ENCODE results near the gene AK8.
"Not testable (repeated sequence)": the region's sequence is repeated elsewhere in the genome, so short reads cannot be mapped to it uniquely, and the experiment has no call there.

Gene AK8

DNA sequence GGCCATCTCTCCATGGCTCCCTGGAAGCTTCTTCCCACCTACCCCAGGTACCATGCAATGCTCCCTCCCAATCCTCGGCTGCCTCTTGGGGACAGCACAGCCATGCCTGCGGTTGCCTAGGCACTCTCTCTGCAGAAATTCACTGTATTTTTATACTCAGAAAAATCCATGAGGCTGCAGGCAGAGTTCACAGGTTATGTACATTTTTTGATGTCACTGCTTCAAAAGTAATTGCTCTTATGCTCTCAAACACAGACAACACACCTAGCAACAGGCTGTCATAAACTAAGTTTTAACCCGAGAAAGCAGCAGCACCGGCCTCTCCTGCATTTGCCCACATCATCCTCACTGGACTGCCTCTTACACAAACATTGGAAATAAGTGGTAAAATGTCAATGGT lies 102.4 kb downstream of the AK8 start:
- no peak for FAIRE-seq
- TF ChIP-seq CTCF (IDR thresholded peaks at IDR 0.05; ENCODE audit: insufficient read depth, missing control alignments): no peak

DNA sequence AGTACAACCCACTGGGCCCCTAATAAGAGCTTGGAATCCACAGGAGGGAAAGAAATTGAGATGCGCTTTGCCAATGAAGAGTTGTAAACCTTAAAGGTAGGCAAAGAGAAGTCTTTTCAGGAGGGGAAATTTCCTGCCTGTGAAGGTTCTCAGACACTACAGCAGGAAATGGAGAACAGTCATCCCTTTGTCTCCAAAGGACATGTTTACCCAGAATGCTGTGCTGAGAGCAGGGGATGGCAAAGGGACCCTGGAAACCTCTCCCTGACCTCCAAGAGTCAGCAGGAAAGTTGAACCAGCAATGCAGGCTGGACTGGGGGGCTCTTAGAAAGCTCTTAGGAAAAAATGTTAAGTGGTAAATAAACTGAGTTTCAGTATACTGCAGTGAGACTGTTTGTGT lies 103.2 kb downstream of the AK8 start:
- FAIRE-seq: no peak
- TF ChIP-seq CTCF (IDR thresholded peaks at IDR 0.05; ENCODE audit: insufficient read depth, missing control alignments): no peak

More for the DNA sequence above, 102.4 kb downstream of the AK8 start:
- DNase-seq (ENCODE audit: insufficient read length, low spot score): no peak

DNA sequence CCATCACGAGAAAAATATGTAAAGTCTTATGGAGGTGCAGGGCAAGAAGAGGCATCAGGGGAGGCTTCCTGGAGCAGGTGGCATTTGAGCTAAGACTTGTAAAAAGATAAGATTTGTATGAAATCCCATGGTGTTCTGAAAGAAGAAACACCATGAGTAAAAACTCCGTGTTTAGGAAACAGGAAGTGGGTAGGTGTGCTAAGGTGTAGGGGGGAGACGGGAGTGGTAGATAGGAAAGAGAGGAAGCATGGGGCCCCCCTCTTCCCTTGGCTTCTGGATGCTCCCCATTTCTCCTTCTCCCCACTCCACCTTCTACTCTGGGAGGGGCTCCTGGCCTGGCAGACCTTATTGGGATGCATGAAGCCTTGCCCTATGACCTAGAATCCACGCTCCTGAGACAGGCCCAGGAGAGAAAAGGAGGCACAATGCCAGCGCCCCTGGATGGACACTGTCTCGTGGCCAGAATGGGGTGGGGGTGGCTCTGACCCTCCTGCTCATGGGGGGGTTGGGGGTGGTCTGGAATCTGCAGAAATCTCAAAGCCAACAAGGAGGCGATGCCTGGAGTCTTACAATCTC lies 104.2 kb downstream of the AK8 start:
- no peak for TF ChIP-seq CTCF (IDR thresholded peaks at IDR 0.05; ENCODE audit: insufficient read depth, missing control alignments)
- DNase-seq (ENCODE audit: insufficient read length, low spot score): no peak
- no peak for FAIRE-seq

More for the DNA sequence above, 103.2 kb downstream of the AK8 start:
- DNase-seq (ENCODE audit: insufficient read length, low spot score): no peak

GRCh38 chr9:132773093-132773492 lies 105.0 kb downstream of the AK8 start:
- TF ChIP-seq CTCF (IDR thresholded peaks at IDR 0.05; ENCODE audit: insufficient read depth, missing control alignments): no peak
- no peak for FAIRE-seq
- DNase-seq (ENCODE audit: insufficient read length, low spot score): no peak

DNA sequence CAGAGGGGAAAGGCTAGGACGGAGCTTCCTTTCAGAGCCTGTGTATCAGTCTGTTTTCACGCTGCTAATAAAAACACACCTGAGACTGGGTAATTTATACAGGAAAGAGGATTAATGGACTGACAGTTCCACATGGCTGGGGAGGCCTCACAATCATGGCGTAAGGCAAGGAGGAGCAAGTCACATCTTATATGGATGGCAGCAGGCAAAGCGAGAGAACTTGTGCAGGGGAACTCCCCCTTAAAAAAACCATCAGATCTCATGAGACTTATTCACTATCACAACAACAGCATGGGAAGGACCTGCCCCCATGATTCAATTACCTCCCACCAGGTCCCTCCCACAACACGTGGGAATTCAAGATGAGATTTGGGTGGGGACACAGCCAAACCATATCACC lies 106.3 kb downstream of the AK8 start:
- not testable (repeated sequence) for FAIRE-seq; DNase-seq (ENCODE audit: insufficient read length, low spot score)

DNA sequence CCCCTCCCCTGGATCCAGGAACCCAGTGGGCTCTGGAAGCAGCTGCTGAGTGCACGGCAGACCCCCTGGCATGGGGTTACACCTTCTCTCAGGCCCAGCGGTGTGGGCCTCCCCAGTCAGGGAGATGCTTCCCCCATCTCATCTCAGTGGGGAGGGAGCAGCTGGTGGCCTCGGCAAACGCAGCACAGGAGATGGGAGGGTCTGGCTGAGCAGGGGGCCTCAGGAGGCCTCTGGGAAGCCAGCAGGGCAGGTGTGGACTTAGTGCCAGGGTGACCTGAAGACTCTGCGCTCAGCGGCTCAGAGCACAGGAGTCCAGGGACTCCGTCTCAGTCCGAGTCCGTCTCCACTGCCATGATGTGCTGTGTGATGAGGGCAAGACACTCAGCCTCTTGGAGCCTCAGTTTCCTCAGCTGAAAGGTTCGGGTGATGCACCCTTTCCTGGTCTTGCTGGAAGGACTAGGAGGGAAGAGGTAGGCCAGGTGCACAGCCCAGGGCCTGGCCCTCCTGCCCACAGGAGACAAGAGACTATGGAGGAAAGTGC lies 107.2 kb downstream of the AK8 start:
- DNase-seq (ENCODE audit: insufficient read length, low spot score): no peak
- no peak for TF ChIP-seq CTCF (IDR thresholded peaks at IDR 0.05; ENCODE audit: insufficient read depth, missing control alignments)
- no peak for FAIRE-seq

- peak; percentile 60 for DNase-seq (ENCODE audit: insufficient read length, low spot score)
- TF ChIP-seq CTCF (IDR thresholded peaks at IDR 0.05; ENCODE audit: insufficient read depth, missing control alignments): no peak
- no peak for FAIRE-seq
Measured at GRCh38 chr9:132769906-132770769, 107.9 kb downstream of the AK8 start.

All from D721Med (cell line).